ENCODE data around the gene ARID1B. TPM values are rescaled to one million over a fixed set of nuclear protein-coding genes. Genes with fewer than 3 reads are reported as not detected.

Gene ARID1B
- total RNA-seq, 1 experiment from 2014 or later = 58.8 TPM

- H3K27me3 Mint-ChIP-seq (ENCODE audit: insufficient read depth, unreplicated experiment) = no peaks in the 10 kb centered on the region
- Histone ChIP-seq H3K27me3 (replicated peaks; ENCODE audit: control insufficient read depth, insufficient read depth, low read length) (no peaks in the 10 kb centered on the region), H3K4me3 (ENCODE audit: low read depth, low read length) (no peak overlapping the region), H3K9me3 (no peaks in the 10 kb centered on the region), H3K4me1 (peaks cover 10% of the 10 kb centered on the region; the same call in 1 of the 2 replicates), H3K36me3 (ENCODE audit: control insufficient read depth, insufficient read depth, low read length) (no peaks in the 10 kb centered on the region; the same call in 1 of the 2 replicates)
- H3K27ac Mint-ChIP-seq (ENCODE audit: unreplicated experiment) = no peak overlapping the region
- intact Hi-C loops (cut with micrococcal nuclease; ENCODE audit: unreplicated experiment) = loop anchor here (5.0 kb wide), 2 partner anchors 98 to 148 kb away; no protein-coding TSS in a partner anchor
- peaks cover 6% of the 10 kb centered on the region for H3K36me3 Mint-ChIP-seq (ENCODE audit: insufficient read depth, unreplicated experiment)
- ChIA-PET CTCF (no interaction called here), POLR2A (no interaction called here)
- H3K4me1 Mint-ChIP-seq (ENCODE audit: low read depth, unreplicated experiment) = no peaks in the 10 kb centered on the region
- H3K9me3 Mint-ChIP-seq (ENCODE audit: unreplicated experiment) = no peaks in the 10 kb centered on the region
- H3K4me3 Mint-ChIP-seq (ENCODE audit: unreplicated experiment) = no peak overlapping the region
- DNase-seq = no peak
- no TSS peak for BruUV-seq (replicated peaks)
- TF ChIP-seq CTCF (IDR thresholded peaks at IDR 0.05; ENCODE audit: insufficient read depth in 1 of 2, low read depth in 1 of 2, low read length in 1 of 2, severe bottlenecking in 1 of 2, unreplicated experiment in 1 of 2) = no peak
Measured at GRCh38 chr6:156783958-156784357, 6.8 kb downstream of the ARID1B start.

- no peak overlapping the region for H3K4me3 ChIP-seq (ENCODE audit: low read depth, low read length)
- DNase-seq = no peak
- Mint-ChIP-seq H3K4me3 (ENCODE audit: unreplicated experiment) (no peak overlapping the region), H3K36me3 (ENCODE audit: insufficient read depth, unreplicated experiment) (peaks cover 4% of the 10 kb centered on the region), H3K27me3 (ENCODE audit: insufficient read depth, unreplicated experiment) (no peaks in the 10 kb centered on the region), H3K4me1 (ENCODE audit: low read depth, unreplicated experiment) (no peaks in the 10 kb centered on the region), H3K27ac (ENCODE audit: unreplicated experiment) (no peak overlapping the region), H3K9me3 (ENCODE audit: unreplicated experiment) (no peaks in the 10 kb centered on the region)
- no TSS peak for BruUV-seq (replicated peaks)
- H3K4me1 ChIP-seq = no peaks in the 10 kb centered on the region
- H3K27me3 ChIP-seq (replicated peaks; ENCODE audit: control insufficient read depth, insufficient read depth, low read length) = no peaks in the 10 kb centered on the region
- TF ChIP-seq CTCF (IDR thresholded peaks at IDR 0.05; ENCODE audit: insufficient read depth in 1 of 2, low read depth in 1 of 2, low read length in 1 of 2, severe bottlenecking in 1 of 2, unreplicated experiment in 1 of 2) = no peak
- no peaks in the 10 kb centered on the region; the same call in 1 of the 2 replicates for H3K36me3 ChIP-seq (ENCODE audit: control insufficient read depth, insufficient read depth, low read length)
- CTCF ChIA-PET = no interaction called here
- no peaks in the 10 kb centered on the region for H3K9me3 ChIP-seq
- intact Hi-C loops (cut with micrococcal nuclease; ENCODE audit: unreplicated experiment) = no loop called here
- POLR2A ChIA-PET = no interaction called here
Measured at GRCh38 chr6:156786652-156787051, 9.5 kb downstream of the ARID1B start.

GRCh38 chr6:156787569-156788492, 10.7 kb downstream of the ARID1B start:
- DNase-seq = peak in 1 of 2 experiments; percentile 9
- H3K9me3 ChIP-seq = no peaks in the 10 kb centered on the region
- intact Hi-C loops (cut with micrococcal nuclease; ENCODE audit: unreplicated experiment) = no loop called here
- Mint-ChIP-seq H3K9me3 (ENCODE audit: unreplicated experiment) (no peaks in the 10 kb centered on the region), H3K27ac (ENCODE audit: unreplicated experiment) (no peak overlapping the region), H3K36me3 (ENCODE audit: insufficient read depth, unreplicated experiment) (peaks cover 5% of the 10 kb centered on the region), H3K4me3 (ENCODE audit: unreplicated experiment) (no peak overlapping the region), H3K27me3 (ENCODE audit: insufficient read depth, unreplicated experiment) (no peaks in the 10 kb centered on the region), H3K4me1 (ENCODE audit: low read depth, unreplicated experiment) (no peaks in the 10 kb centered on the region)
- ChIA-PET CTCF (interaction anchor here (0.6 kb wide), 1 partner anchor 225 kb away, joined by 3 read pairs; no protein-coding TSS in a partner anchor), POLR2A (no interaction called here)
- no peaks in the 10 kb centered on the region for H3K4me1 ChIP-seq
- TF ChIP-seq CTCF (IDR thresholded peaks at IDR 0.05; ENCODE audit: insufficient read depth in 1 of 2, low read depth in 1 of 2, low read length in 1 of 2, severe bottlenecking in 1 of 2, unreplicated experiment in 1 of 2) = no peak
- no TSS peak for BruUV-seq (replicated peaks)
- H3K27me3 ChIP-seq (replicated peaks; ENCODE audit: control insufficient read depth, insufficient read depth, low read length) = no peaks in the 10 kb centered on the region
- H3K4me3 ChIP-seq (ENCODE audit: low read depth, low read length) = no peak overlapping the region
- H3K36me3 ChIP-seq (ENCODE audit: control insufficient read depth, insufficient read depth, low read length) = no peaks in the 10 kb centered on the region; the same call in 1 of the 2 replicates

Data from Caco-2 (cell line).